ENCODE measurements around the gene CDK5RAP1.
"Not testable (repeated sequence)": the region's sequence is repeated elsewhere in the genome, so short reads cannot be mapped to it uniquely, and the experiment has no call there.

CDK5RAP1 gene

GRCh38 chr20:33401184-33401920 lies at the start of gene CDK5RAP1:
TSS of gene CDK5RAP1 (minus strand) at chr20:33401519. CDS start at chr20:33397064, 4,455 bp downstream.
- DNase-seq (ENCODE audit: low spot score): peak; percentile 76

GRCh38 chr20:33450867-33451266 lies 49.5 kb upstream of the CDK5RAP1 start:
- DNase-seq (ENCODE audit: low spot score): no peak

GRCh38 chr20:33445881-33446625 lies 44.7 kb upstream of the CDK5RAP1 start:
- DNase-seq (ENCODE audit: low spot score): no peak

GRCh38 chr20:33444797-33445560 lies 43.7 kb upstream of the CDK5RAP1 start:
- DNase-seq (ENCODE audit: low spot score): no peak

GRCh38 chr20:33443512-33444239 lies 42.4 kb upstream of the CDK5RAP1 start, which contains the start of gene SNTA1:
TSS of gene SNTA1 (minus strand) at chr20:33443763. CDS start at chr20:33443620, 143 bp downstream.
- DNase-seq (ENCODE audit: low spot score): peak; percentile 63

- no peak for DNase-seq (ENCODE audit: low spot score)
These were observed 41.7 kb upstream of the CDK5RAP1 start for GRCh38 chr20:33443006-33443511.

- DNase-seq (ENCODE audit: low spot score): no peak
These were observed 41.1 kb upstream of the CDK5RAP1 start for GRCh38 chr20:33442136-33443005.

GRCh38 chr20:33441142-33441955 lies 40.0 kb upstream of the CDK5RAP1 start:
- no peak for DNase-seq (ENCODE audit: low spot score)

- not testable (repeated sequence) for DNase-seq (ENCODE audit: low spot score)
These were observed 39.2 kb upstream of the CDK5RAP1 start for GRCh38 chr20:33440562-33440961.

GRCh38 chr20:33438481-33438880 lies 37.2 kb upstream of the CDK5RAP1 start:
- no peak for DNase-seq (ENCODE audit: low spot score)

- DNase-seq (ENCODE audit: low spot score): no peak
These were observed 36.0 kb upstream of the CDK5RAP1 start for GRCh38 chr20:33437141-33437911.

GRCh38 chr20:33434434-33434833 lies 33.1 kb upstream of the CDK5RAP1 start:
- no peak for DNase-seq (ENCODE audit: low spot score)

GRCh38 chr20:33433465-33434234 lies 32.3 kb upstream of the CDK5RAP1 start:
- DNase-seq (ENCODE audit: low spot score): no peak

GRCh38 chr20:33431797-33432381 lies 30.6 kb upstream of the CDK5RAP1 start:
- DNase-seq (ENCODE audit: low spot score): peak; percentile 63

- DNase-seq (ENCODE audit: low spot score): not testable (repeated sequence)
These were observed 22.6 kb upstream of the CDK5RAP1 start for GRCh38 chr20:33423875-33424274.

- no peak for DNase-seq (ENCODE audit: low spot score)
These were observed 22.0 kb upstream of the CDK5RAP1 start for GRCh38 chr20:33423141-33423834.
